OCI-M2 (cell line): Measurements from ENCODE around the gene CRK.

Source experiments
- DNase-seq: peaks from one replicate; lab custom pipeline; 2025; ENCODE audit not compliant: unreplicated experiment; lab: John Stamatoyannopoulos, UW

Gene CRK

DNA sequence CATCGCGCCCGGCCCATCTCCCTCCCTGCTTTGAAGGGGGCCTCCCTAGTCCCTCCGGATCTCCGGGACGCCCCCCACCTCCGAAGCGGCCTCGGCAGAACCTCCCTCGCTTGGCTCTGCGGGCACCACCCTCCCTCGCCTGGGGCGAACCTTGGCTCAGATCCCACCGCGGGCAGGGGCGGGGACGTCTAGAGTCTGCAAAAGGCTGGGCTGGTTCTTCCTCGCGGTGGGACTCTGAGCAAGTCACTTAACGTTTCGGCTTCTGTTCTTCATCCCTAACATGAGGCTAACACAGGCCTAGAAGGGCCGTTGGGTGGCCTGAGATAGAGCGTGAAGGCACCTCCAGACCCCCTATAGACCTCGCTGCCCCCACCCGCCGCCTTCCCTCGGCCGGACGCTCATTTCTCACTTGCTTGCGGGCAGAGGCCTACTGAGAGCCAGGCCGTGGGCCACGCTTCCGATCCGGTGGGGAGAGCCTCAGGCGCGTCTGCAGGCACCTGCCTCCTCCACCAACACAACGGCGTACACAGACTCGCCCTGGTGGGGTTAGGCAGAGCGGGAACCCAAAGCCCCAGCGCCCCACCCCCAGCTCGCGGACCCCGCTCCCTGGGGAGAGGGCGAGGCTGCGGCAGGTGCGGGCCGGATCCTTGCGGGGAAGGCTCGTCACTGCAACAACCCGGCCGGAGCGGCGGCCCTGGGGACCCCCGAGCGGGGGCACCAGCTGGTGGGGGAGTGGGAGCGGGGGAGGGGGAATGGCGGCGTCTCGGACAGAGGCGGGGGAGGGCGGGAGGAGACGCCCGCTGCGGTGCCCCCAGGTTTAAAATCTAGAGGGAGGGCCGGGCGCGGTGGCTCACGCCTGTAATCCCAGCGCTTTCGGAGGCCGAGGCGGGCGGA, 31.0 kb upstream of the CRK start:
- DNase-seq = no peak

DNA sequence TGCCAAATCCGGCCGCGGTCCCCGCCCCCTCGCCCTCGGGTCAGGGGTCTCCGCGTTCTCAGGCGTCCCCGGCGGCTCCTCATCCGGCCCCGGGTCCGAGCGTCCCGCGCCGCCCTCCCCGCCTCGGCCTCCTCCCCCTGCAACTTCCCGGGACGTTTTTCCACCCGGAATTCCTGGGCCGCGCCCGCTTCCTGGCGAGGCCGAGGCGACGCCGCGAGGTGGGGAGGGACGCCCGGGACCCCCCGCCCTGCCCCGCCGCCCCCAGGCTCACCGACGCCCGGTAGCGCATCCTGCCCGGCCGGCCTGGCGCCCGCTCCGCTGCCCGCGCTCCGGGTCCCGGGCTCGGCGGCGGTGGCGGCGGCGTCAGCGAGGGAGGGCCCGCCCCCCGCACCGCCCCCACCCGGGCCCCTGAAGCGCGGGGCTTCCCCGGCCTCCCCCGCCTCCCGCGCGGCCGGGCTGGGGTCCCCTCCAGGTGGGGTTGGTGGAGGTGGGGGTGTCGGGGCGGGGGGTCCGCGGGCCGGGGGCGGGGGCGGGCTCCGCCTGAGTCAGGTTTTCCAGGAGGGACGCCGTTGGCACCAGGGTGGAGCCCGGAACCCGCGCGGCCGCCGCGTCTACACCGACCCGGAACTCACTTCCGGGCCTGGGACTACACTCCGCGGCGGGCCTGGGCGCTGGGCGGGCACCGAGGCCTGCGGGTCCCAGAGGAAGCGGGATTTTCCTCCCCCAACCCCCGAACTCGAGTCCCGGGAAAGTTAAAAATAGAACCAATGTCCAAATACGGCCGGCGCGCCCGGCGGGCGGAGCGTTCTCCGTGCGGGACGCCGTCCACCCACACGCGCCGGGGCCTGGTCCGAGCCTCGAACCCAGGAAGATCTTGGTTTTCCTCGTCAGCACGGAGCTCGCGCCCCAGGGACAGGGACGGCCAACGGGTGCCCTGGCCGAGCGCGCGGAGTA, 29.7 kb upstream of the CRK start:
- DNase-seq = no peak

DNA sequence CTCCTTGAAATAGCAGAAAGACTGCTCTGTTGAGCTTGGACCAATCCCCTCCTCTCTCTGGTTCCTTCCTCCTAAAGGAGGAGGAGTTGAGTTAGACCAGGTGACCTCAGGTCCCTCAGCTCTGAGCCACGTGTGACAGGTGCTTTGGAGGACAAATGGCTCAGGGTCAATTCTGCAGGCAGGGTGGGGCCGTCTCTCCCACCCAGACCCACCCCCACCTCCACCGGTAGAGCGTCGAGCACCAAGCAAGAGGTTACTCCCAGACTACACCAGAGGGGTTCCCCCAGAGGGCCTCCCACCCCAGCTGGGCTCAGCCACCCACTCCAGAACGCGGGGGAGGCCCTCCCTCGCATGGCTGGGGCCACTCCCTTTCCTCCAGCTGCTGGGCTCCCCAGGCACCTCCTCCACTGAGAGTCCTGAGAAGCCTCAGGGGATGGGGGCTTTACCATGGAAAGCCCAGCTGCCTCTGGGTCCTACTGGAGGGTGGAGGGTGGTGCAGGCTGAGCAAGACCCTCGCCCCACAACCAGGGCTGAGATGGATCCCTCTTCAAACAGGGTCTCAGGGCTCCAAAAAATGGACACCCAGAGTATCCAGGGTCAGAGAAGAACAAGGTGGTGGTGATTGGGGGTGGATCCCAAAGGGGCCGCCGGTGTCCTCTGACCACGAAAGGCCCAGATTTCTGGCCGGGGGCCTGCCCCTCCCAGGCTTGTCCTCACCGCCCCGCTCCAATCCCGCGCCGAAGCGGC, 28.8 kb upstream of the CRK start:
- DNase-seq = no peak

DNA sequence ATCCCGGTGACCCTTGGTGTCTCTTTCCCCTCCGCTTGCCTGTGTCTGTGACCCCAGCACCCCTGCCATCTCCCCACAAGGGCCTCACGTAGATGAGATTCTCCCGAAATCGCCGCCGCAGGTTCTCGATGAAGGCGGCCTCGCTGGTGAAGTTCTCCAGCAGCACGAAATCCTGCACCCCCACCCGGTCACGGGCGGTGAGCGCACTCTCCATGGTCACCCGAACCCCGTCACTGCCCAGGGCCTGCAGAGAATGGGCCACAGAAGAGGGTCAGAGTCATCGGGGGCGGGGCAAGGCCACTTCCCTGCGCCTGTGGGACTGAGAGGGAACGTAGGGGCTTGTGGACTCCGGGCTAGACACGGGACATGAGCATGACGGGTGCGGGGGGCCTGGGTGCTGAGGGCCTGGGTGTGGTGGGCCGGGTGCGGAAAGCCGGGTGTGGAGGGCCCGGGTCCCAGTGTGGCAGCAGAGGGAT, 28.1 kb upstream of the CRK start:
- no peak for DNase-seq

DNA sequence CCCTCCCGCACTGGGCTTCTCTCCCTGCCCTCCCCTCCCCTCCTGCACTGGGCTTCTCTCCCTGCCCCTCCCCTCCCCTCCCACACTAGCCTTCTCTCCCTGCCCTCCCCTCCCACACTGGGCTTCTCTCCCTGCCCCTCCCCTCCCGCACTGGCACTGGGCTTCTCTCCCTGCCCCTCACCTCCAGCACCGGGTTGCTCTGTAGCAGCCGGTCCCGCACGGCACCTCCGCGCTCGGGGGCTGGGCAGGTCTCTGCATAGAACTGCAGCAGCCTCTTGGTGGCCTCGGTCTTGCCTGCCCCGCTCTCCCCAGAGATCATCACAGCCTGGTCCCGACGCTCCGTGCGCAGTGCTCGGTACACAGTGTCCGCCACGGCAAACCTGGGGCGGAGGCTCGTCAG, 26.6 kb upstream of the CRK start:
- no peak for DNase-seq

DNA sequence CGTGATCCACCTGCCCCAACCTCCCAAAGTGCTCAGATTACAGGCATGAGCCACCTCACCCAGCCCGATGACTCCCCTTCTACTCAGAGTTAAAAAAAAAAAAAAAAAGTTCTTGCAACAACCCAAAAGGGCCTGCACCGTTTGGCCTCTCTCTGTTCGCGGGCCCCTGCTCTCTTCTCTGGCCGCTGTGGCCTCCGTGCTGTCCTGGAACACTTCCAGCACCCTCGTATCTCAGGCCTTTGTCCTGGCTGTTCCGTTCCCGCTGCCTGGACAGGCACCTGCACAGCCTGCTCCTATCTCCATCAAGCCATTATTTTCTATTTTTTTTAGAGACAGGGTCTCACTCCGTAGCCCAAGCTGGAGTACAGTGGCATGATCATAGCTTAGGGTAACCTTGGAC, 25.7 kb upstream of the CRK start:
- DNase-seq = no peak

DNA sequence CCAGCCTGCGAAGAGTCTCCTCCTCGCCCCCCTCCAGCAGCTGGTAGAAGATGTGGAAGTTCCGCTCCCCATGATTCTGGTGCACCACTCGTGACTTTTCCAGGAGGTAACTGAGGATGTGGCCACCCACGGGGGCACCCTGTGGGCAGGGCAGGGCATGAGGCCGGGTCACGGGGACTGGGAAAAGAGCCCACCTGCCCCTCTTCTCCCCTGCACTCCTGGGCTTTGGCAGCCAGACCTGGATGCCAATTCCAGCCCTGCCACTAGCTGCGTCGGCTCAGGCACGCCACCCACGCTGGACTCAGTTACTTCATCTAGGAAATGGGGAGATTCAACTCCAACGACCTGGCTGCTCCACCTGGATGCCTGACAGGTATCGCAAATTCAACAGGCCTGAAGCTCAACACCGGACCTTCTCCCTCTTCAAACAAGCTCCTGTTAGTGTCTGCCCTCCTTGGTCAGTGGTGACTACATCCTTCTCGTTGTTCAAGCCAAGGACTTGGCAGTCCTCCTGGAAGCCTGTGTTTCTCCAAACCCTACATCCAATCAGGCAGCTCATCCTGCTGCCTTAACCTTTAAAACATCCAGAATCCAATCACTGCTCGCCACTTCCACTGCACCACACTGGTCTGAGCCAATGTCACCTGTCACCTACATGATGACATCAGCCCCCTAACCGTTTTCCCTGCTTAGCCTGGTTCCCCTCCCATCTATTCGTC, 24.9 kb upstream of the CRK start:
- DNase-seq = no peak

DNA sequence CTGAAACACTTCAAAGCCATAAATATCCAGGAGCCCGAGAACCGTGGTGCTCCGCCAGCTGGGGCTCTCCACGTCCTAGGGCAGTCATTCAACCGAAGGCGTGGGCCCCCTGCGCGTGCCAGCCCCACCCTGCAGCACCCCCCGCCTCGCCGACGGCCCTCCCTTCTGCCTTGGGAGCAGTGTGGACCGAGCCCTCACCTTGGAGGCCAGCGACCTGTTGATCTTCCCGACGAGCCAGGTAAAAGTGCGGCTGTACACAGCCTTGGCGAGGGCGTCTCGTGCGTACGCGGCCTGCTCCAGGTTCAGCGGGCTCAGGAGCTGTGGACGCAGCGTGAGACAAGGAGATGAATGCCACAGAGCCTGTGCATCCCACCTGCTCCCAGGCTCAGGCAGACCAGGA, 22.4 kb upstream of the CRK start:
- no peak for DNase-seq

DNA sequence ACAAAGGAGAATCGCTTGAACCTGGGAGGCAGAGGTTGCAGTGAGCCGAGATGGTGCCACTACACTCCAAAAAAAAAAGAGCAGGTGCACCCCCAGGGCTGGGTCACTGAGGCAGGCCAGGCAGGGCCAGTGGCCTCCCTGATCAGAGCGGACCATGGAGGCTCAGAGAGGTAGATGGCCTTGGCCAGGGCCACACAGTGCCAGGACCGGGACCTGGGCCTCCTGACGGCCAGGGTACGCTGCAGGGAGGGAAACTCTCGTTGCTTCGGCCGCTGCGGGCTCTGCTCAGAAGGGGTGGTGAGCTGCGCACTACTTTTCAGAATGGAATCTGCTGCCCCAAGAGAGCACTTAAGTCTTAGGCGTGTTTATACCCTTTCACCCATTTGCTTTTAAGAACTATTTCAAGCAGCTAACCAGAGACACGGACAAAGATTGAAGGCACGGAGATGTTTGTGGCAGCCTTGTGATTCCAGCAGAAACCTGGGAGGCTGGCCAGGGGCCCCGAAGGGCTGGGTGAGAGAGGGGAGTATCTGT, 19.4 kb upstream of the CRK start:
- DNase-seq = no peak

DNA sequence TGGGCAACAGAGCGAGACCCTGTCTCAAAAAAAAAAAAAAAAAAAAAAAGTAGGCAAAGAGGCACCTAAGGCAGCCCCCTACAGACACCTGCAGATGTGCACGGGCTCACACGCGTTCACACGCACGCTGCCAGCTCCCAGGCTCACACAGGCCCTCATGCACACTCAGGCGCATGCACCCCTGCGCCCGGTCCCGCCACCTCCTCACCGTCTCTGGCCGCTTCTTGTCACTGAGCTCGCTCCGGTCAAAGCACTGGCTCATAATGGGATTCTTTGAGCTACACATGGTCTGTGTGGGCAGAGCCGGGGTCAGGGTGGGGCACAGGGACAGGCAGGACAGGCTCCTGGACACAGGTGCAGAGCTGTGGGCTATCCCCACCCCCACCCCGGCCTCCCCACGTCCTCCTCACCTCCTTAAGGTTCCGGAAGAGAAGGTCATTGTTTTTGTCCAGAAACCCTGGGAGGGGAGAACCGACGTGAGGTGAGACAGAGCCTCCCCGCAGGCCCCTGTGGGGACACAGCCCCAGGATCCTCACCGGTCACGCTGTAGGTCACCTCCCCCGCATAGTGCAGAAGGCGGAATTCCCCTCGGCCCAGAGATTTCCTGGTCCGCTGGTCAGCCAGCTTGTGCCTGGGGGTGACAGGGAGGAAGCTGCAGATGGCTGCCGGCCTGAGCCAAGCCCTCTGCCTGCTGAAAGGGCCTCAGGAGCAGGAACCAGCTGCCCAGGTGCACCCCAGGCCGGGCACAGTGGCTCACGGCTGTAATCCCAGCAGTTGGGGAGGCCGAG, 18.6 kb upstream of the CRK start:
- no peak for DNase-seq

DNA sequence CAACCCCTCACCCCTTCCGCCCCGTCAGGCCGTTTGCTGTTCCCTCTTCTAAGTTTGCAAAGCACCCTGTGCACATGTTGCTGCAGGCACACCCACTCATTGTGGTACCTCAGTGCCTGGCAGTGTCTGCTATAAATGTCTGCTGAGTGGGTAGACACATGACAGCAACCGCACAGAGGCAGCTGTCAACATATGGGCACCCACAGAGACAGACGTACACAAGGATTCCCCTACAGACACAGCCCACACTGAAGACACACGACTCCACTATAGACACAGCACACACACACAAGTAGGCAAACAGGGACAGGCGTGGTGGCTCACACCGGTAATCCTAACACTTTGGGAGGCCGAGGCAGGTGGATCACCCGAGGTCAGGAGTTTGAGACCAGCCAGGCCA, 17.8 kb upstream of the CRK start:
- DNase-seq = no peak

DNA sequence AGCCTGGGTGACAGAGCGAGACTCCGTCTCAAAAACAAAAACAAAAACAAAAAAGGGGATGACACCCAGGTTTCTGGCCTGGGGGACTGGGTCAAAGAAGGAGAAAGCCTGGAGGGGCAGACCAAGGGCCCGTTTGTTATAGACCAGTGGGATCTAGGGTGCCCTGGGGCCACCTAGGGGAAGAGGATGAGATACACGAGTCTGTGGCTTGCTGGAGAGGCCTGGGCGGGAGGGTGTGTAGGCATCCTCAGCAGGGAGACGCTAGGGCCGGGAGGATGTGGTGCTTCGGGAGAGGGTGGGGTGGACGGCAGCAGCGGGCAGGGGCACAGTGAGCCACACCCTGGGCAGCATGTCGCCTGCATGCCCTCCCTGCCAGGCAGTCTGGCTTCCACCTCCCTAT, 17.1 kb upstream of the CRK start:
- DNase-seq = no peak

DNA sequence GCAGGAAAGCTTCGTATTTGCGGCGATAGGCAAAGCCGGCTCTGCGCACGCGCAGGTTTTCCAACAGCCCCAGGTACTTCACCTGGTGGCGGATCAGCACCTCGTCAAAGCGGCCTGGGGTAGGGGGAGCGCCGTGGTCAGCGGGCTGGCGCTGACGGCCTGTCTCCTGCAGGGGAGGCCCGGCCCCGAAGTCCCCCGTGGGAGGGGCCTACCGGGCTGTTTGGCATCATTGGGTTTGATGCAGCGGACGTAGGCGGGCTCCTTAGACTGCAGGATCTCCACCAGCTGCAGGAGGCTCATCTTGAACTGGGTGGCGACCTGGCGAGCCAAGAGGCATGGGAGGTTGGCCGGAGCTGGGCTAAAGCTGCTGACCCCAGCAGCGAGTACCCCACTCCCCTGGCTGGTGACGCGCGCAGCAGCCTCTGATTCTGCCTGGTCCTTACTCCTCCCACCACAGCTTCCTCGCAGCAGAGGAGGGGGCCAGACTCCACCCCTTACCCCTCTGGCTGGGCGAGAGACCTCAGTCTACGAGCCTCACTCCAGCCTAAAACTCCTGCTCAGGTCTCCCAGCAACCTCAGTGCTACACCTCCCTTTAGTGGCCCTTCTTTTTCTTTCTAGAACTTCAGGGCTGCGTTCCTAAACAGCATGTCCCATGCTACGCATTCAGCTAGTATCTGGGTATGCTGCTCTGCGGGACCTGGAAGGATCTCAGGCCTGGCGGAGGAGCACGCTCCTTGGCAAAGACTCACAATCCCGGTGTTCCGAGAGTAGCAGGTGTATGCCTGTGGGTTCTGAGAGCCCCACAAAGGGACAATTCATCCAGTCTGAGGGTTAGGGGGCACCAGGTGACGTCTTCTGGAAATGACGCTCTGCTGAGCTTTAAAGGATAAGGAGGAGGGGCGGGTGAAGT, 16.1 kb upstream of the CRK start:
- no peak for DNase-seq

DNA sequence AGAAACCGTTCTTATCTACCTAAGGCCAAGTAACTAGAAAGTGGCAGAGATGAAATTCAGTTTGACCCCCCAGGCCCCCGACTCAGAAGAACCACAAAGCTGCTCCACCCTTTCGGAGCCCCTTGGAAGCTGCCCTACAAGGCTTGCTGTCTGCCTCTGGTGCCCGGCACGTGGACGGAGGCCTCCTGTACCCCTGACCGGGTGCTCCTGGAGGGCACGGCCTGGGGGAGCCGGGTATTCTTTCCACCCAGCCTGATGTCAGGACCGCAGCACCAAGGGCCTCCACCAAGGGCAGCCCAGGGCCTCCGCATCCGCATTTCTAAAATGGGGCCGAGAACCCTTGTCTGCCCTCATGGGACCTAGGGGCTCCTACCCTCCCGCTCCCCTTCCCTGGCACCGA, 15.5 kb upstream of the CRK start:
- DNase-seq = no peak

DNA sequence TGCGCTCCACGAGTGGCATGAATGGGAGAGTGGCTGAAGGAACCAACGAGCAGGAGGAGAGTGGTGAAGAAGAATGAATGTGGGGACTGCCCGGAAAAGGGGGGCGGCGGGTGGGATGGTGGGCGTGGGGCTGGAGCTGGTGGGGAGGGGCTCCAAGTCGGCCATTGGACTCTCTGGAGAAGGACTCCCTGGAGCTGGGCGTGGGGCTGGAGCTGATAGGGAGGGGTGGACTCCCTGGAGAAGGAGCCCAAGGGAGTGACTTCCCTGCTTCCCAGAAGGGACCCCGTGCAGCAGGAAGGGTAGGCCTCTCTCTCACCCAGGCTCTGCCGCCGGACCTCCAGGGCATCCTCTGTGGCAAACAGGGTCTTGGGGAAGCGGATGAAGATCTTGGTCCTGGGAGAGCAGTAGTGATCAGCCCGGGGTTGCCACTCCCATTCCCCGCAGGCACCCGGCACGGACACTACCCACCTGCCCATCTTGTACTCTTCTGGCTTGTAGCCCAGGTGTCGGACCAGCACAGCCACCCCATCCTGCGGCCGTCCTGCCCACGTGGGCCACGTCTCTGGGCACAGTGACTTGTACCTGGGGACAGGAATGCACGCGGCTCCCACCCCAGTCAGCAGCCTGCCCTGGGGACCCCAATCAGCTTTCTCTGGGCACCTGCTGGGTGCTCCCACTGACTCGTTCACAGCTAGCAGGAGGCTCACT, 14.9 kb upstream of the CRK start:
- no peak for DNase-seq

DNA sequence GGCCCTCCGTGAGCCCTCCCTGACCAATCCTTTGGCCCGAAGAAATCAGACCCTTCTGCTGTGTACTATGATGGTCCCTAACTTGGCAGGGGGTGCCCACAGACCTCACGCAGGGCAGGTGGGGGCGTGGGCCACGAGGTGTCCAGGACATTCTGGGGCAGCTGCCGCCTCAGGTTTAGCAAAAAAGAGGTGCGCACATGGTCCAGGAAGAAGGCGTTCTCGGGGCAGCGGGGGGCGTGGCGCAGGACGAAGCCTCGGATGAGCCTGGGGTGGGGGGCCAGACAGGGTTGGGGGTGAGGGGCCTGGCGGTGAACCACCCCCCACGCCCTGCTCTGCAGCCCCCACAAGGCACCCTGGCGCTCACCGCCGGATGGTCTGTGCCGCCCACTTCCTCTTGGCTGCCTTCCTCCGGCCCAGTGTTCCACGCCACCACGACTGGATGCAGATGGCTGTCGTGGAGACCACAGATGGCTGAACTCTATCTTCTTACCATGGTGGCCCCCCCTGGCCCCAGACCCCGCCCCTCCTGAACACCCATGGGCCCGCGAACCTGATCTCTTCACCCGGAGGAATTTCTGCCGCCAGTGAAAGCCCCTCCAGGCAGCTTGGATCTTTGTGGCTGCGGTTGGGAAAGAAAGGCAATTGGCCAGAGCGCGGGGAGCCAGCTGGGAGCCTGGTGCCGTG, 14.2 kb upstream of the CRK start:
- no peak for DNase-seq

DNA sequence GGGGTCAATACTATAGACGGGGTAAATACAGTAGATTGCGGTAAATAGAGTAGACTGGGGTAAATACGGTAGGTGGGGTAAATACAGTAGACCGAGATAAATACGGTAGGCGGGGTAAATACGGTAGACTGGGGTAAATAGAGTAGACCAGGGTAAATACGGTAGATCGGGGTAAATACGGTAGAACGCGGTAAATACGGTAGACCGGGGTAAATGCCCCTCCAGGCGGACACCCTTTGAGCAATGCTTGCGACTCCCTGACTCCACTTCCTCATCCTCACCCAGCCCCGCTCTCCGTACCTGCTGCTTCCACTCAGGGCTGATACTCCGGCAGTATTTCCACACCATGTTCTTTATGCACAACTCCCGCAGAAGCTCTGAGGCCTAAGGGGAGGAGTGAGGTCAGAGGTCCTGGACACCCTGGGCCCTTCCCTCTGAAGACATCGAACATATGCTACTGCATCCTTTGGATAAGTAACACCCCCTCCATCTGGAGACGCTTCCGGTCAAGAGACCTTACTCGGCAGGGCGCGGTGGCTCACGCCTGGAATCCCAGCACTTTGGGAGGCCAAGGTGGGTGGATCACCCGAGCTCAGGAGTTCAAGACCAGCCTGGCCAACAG, 13.3 kb upstream of the CRK start:
- no peak for DNase-seq
